ENCODE measurements around the gene CCDC88C. TPM values are rescaled to one million over a fixed set of nuclear protein-coding genes. Genes with fewer than 3 reads are reported as not detected.

The CCDC88C gene
- total RNA-seq, 4 donors from 2014 or later = 1.1 to 2.7 (median 2.1) TPM

DNA sequence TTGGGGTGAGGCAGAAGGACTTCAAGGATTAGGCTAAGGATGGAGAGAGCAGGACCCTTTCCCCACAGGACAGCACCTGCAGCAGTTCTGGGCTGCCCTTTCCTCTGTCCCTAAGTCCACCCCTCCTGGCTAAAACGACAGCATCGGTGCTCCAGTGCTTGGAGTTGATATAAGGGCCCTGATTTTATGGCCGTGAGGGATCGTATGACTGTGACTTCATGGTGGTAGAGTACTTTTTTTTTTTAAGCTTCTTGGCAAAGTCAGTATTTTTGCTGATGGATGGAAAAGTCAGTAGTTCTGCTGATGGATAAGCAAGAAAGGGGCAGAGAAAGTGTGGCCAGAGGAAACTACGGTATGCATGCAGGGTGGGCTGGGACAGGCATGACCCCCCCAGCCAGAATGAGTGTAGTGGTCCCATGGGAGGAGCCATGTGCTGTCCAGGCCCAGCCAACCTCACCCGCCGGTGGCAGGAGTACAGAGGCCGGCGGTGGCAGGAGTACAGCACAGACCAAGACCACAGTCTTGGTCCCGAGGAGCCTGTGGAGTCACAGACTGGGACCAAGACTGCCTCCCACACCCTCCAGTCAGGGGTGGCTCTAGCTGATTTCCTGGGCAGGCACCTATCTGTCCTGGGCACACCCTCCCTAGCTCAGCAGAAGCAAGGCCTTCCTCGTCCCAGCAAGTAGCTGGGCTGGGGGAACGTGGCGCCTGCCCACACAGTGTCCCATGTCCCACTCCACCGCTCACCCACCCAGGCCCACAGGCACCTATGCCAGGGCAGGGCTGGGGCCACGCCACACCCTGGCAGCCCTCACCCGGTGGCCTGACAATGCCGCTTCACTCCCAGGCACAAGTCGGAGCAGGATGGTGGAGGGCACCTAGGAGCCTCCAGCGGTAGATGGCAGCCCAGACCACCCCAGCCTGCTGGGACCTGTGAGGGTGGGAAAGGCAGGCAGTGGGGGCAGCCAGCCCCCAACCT is 46.3 kb downstream of the CCDC88C start:
- ATAC-seq = no peak
- no peak overlapping the region for H3K4me3 ChIP-seq
- H3K9me3 ChIP-seq = no peaks in the 10 kb centered on the region
- DNase-seq = no peak
- no peak overlapping the region for H3K27ac ChIP-seq
- in situ Hi-C loops (cut with MboI; ENCODE audit: low sequenced_read_pairs in 4 of 4) = no loop called here
- H3K27me3 ChIP-seq = no peaks in the 10 kb centered on the region
- no peaks in the 10 kb centered on the region for H3K4me1 ChIP-seq
- TF ChIP-seq CTCF (IDR thresholded peaks at IDR 0.05 in 4 of 5, conservative IDR thresholded peaks at IDR 0.05 in 1 of 5) = no peak
- TF ChIP-seq POLR2A (IDR thresholded peaks at IDR 0.05) = no peak
- no peaks in the 10 kb centered on the region for H3K36me3 ChIP-seq
- intact Hi-C loops (cut with DNase I; ENCODE audit: low total_unique reads) = no loop called here

DNA sequence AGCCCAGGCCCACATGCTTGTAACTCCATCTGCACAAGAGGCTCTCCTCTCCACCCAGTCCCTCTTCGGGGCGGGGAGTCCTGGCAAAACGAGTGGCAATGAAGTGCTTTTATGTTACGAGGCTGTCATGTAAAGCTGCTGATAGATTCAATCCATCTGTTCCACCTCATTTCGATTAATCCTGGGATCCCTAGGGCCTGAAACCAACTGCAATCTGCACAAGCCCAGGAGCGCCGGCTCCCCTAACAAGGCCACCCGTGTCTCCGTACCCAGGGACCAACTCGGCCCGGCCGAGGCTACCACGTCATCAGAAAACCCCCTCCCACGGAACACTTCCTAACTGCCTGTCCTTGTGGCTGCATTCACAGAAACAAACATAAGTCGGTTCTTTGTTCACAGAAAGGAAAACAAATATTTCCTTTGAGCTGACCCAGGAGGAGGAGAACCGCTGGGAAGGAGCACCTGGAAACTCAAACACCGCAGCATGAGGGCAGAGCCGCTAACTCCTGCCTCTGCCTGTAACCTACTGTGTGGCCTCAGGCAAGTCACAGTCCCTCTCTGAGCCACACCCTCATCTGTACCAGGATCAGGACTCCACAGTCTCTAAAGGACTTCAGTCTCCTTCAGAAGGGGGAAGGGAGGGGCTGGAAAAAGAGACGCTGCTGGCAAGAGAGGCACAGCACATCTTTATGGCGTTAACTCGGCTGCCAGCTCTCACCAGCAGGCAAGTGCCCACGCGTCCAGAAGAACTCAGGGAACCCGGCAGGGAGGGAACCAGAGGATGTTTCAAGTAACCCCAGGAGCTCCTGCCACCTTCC is 47.8 kb downstream of the CCDC88C start:
- TF ChIP-seq CTCF (IDR thresholded peaks at IDR 0.05 in 4 of 5, conservative IDR thresholded peaks at IDR 0.05 in 1 of 5) (no peak), POLR2A (IDR thresholded peaks at IDR 0.05) (no peak)
- Histone ChIP-seq H3K4me1 (no peaks in the 10 kb centered on the region), H3K36me3 (no peaks in the 10 kb centered on the region), H3K4me3 (no peak overlapping the region), H3K27ac (no peak overlapping the region), H3K27me3 (no peaks in the 10 kb centered on the region), H3K9me3 (no peaks in the 10 kb centered on the region)
- ATAC-seq (no peak), DNase-seq (no peak)
- intact Hi-C loops (cut with DNase I; ENCODE audit: low total_unique reads) (no loop called here), in situ Hi-C loops (cut with MboI; ENCODE audit: low sequenced_read_pairs in 4 of 4) (no loop called here)

DNA sequence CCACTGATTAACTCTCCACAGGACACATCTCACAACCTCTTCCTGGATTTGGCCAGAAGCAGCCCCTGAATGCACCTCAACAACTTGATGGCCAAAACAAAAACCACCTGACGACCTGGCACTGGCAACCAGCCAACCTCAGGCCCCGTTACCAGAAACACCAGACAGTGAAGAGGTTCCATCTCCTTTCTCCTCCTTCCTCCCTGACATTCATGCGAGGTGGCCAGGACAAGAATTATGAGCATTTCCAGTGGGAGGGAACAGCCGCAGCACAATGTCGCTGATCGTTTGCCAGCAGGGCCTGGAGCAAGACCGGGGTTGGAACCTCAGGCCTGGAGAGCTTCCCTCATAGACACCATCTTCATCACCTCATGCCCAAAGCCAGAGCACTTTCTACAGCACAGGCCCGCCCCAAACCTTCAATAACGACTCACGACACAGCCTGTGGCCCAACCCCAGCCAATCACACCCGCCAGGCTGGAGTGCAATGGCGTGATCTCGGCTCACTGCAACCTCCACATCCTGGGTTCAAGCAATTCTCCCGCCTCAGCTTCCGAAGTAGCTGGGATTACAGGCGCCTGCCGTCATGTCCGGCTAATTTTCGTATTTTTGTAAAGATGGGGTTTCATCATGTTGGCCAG is 48.7 kb downstream of the CCDC88C start:
- no peaks in the 10 kb centered on the region for H3K4me1 ChIP-seq
- in situ Hi-C loops (cut with MboI; ENCODE audit: low sequenced_read_pairs in 4 of 4) = no loop called here
- no peaks in the 10 kb centered on the region for H3K9me3 ChIP-seq
- TF ChIP-seq POLR2A (IDR thresholded peaks at IDR 0.05) (no peak), CTCF (IDR thresholded peaks at IDR 0.05 in 4 of 5, conservative IDR thresholded peaks at IDR 0.05 in 1 of 5) (no peak)
- no peaks in the 10 kb centered on the region for H3K36me3 ChIP-seq
- H3K27me3 ChIP-seq = no peaks in the 10 kb centered on the region
- DNase-seq = no peak
- ATAC-seq = no peak
- intact Hi-C loops (cut with DNase I; ENCODE audit: low total_unique reads) = no loop called here
- H3K27ac ChIP-seq = no peak overlapping the region
- H3K4me3 ChIP-seq = no peak overlapping the region

DNA sequence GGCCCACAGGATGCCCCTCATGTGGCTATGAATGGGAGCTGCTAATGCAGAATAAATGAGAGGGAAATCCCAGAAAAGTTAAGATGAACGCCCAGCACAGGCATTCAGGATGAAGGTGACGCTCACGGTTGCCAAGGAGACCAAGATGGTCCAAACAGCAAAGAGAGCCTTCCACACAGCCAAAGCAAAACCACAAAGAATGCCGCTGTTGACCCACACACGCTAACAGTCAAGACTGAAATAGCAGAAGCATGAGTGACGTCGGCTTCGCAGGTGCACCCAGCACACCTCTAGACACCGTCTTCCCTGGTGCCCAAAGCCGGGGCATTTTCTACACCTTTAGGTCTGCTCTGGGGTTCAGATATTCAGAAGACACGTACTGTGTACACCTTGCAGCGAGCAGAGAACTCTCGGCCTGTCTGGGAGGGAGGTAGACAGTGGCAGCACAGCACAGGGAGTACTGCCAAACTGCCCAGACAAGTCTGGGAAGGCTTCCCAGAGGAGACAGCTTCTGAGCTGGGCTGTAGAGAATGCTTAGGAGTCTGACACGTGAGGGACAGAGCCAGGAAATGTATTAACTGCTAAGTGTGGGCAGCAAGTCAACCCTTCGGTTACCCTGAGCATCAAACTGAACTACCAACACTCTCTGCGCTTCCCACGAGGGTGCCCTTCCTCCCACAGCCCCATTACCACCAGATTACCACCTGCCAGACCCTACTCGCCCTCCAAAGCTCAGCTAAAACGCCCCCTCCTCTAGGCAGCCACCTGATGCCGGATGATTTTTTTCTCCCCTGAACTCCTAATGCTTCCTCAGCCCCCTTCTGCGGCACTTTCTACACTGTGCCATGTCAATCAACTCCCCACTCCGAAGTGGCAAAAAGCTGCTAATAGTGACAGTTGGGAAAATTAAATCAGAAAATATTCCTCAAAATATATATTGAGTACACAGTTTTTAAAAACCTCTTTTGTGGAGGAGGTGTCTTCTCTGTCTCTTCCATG is 50.1 kb downstream of the CCDC88C start:
- DNase-seq (no peak), ATAC-seq (no peak)
- in situ Hi-C loops (cut with MboI; ENCODE audit: low sequenced_read_pairs in 4 of 4) (no loop called here), intact Hi-C loops (cut with DNase I; ENCODE audit: low total_unique reads) (no loop called here)
- Histone ChIP-seq H3K4me3 (no peak overlapping the region), H3K4me1 (no peaks in the 10 kb centered on the region), H3K27me3 (no peaks in the 10 kb centered on the region), H3K9me3 (no peaks in the 10 kb centered on the region), H3K27ac (no peak overlapping the region), H3K36me3 (no peaks in the 10 kb centered on the region)
- TF ChIP-seq CTCF (IDR thresholded peaks at IDR 0.05 in 4 of 5, conservative IDR thresholded peaks at IDR 0.05 in 1 of 5) = no peak
- TF ChIP-seq POLR2A (IDR thresholded peaks at IDR 0.05) = no peak
